Measurements from ENCODE around the gene CXCR6.

The CXCR6 gene

DNA sequence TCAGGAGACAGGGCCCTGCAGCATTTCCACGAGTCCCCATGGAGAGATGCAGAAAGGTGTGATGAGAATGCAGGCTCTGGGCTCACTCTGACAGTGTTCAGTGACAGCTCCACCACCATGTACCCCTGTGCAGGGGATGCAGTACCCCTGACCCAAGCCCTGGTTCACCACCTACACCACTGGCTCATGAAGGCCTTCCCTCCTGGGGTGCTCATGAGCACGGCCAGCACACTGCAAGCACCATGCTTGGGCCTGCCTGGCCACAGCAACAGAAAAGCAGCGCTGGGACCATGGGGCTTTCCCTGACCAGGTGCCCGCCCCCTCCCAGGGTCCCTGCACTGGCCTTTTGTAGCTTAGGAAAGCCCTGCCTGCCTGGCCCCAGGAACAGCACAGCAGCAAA, 6.2 kb downstream of the CXCR6 start:
- DNase-seq, result no peak

DNA sequence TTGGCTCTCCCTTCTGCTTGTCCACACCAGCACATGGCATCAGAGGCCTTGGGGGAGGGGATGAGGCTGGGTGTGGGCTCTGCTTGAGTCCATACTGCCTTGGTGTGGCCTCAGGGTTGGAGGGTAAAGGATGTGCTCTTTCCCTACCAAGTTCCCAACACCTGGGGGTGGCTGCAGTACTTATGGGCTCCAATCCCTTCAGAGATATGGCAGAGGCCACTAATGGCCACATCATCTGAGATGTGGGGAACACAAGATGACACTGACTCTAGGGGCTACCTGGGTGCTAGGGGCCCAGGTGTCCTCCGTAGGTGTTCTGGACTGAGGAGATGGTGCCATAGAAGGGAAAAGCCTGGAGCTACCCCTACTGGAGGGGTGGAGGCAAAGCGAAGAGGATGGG, 6.9 kb downstream of the CXCR6 start:
- DNase-seq, result no peak

DNA sequence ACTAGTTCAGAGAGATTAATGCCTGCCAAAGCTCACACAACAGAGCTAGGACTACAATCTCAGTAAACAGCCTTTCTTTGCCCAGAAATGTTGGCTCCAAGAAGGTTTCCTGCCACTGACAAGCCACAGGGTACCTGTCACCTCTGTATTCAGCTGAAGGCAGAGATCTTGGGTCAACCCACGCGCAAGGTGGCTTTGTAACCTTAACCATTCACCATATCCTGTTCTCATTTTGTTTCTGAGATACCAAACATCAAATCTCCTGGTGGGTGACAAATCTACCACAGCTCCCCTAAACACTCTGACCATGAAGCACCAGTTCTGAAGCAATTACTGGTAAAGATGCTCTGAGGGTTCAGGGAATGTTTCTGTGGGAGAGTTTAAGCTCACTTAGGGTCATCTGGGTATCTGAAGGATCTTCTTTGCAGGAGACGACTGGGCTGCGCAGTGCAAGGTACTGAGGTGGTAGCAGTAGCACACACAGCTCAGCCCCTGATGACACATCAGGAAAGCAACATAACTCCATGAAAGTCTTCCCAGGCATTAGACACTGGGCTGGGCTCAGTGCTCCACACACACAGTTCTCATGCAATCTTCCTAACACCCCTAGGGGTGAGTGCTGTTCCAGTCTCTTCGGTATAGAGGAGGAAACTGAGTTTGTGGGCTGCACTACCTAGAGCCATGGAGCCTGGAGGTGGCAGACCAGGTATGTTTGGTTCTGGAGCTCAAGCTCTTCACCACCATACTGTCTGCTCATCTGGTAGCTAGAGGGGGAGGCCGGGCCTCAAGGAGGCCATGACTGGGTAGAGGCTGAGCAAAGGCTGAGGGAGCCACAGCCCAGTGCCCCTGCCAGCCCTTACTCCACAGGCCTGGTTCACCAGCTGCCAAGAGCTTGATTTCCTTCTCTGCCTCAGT, 7.7 kb downstream of the CXCR6 start:
- DNase-seq, result peak in 3 of 5 experiments; percentile 20 to 86 (median 82)

DNA sequence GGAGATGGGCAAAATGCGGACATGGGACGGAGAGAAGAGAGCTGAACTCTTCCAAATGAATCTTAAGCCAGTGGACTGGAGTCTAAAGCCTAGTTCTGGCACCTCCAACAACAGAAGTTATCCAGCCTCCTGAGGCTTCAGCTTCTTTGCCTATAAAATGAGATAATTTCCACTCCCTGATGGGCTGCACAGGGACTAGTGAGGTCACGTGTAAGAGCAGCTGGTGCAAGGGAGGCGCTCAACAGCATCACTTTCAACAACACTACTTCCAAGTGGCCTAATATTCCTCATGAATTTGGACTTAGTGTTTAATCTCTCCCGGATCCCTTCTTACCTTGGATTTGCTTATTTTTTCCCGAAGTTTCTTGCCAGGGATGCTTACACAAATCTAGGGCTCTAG, 8.7 kb downstream of the CXCR6 start:
- DNase-seq, result no peak

DNA sequence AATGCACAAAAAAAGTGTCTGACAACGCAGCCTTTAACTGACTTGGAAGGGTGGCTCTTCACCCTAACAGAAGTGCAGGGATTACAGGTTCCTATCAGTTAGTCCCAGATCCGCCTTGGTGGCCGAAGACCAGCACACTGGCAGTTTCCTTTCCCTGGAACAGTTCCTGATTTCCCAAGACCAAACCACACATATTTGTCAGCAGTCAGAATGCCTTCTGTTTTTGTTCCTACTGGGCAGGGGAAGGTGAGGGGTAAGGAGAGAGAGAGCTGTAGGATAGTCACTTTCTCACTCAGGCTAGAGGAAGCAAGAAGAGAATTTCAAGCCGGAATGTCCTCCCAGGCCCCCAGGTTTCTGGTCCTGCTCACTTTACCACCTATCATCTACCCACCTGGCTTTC, 9.2 kb downstream of the CXCR6 start:
- no peak for DNase-seq

DNA sequence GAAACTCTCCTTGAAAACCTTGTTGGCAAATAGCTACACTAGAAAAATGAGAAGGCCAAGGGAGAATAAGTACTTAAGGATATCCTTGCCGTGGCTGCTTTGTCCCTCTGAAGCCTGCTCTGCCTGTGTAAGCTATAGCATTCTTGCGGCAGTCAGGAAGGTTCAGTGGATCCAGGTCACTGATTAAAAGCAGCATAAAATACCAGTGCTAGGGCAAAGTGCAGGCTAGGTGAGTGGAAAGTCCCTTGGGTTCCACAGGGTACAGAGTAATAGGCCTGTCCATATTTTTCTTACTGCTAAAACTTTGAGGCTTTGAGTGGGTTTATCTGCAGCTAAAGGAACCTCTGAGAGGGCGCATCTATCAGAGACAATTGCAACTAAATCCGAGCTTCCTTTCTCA, 10.3 kb downstream of the CXCR6 start:
- DNase-seq, result no peak

DNA sequence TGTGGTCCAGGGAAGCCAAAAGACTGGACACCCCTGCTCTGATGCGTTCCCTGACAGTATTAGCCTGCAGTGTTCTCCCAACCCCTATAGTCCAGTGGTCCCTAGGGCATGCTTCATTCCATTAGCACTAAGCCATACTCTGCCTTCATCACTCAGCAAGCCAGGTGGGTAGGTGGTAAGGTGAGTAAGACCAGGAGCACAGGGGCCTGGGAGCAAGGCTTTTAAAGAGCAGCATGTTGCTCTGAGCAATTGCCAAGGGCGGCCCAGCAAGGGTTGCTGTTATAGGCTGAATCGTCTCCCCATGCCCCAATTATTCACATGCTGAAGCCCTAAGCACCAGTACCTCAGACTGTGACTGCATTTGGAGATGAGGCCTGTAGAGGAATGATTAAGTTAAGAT, 11.0 kb downstream of the CXCR6 start:
- DNase-seq, result no peak

DNA sequence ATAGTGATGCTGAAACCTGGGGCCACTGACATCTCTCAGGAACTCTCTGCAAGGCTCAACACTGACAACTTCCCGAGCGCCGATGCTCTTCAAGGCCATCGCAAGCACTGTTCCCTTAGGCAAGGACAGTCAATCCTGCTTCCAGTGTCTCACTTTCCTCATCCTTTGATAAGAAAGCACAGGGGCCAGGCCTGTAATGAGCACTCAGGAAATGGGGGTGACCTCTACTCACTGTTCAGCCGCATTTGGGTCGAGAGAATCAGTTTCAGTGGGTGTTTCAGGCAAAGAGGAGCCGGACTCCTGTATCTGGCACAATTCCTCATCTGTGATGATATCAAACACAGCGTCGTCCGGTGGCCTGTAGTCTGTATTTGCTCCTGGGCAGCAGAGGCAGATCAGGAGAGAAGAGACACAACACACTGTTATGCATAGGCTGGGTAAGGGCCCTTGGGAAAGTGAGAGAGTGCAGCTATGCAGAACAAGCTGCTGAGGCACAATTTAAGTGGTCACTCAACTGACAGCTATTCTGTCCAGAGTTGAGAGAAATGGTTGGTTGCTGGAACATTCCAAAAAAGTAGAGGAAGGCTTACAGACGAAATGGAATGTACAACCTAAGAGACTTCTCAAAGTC, 11.9 kb downstream of the CXCR6 start:
- DNase-seq, result no peak

DNA sequence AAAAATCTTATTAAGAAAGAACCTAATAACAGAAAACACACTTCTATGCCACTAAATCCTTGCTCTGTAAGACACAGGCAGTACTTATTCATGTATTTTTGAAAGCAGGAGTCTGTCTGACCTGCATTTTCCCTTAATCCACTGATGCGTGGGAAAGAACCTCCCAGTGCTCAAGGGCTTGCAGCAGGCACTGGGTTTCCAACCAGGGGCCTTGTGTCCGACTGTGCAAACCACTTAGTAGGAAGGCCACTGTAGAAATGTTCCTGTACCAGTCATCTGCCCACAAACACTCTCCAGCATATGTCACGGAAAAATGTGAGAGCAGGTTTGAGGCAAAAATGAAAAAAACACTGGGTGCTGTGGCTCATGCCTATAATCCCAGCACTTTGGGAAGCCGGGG, 12.4 kb downstream of the CXCR6 start:
- no peak for DNase-seq

DNA sequence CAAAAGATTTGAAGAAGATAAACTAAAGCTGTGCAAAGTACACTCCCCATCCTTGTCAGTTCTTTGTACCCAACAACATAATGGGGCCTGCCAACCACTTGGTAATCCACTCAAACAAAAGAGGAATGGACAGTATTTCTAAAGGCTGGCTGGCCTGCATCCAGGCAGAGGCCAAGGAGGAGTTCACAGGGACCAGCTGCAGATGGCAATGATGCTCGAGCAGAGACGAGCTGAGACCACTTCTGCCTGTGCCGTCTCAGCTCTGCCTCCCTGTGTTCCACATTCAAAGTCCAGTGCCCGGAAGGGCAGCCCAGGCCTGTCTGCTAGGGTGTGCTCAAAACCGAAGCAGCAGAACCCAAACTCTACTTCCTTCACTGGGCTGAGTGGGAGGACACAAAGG, 14.3 kb downstream of the CXCR6 start:
- no peak for DNase-seq

DNA sequence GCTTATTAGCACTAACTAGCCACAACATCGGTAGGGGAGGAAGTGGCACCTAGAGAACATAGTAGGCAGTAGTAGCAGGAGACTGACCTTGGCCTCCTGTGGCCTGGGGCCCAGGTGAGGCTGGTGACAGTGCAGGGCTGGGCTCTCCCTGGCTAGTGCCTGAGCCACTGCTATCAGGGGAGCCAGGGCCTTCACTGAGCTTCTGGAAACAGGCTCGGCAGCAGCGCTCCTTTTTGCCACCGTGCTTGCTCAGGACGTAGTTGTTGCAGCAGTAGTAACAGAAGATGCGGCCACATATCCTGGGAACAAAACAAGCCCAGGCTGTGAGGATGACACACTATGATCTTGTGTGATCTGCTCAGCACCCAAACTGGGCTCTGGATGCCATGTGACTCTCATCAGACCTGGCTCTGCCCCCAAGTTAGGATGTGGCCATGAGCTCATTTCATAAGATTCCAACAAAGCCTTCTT, 15.1 kb downstream of the CXCR6 start:
- peak in 1 of 5 experiments; percentile 35 for DNase-seq

DNA sequence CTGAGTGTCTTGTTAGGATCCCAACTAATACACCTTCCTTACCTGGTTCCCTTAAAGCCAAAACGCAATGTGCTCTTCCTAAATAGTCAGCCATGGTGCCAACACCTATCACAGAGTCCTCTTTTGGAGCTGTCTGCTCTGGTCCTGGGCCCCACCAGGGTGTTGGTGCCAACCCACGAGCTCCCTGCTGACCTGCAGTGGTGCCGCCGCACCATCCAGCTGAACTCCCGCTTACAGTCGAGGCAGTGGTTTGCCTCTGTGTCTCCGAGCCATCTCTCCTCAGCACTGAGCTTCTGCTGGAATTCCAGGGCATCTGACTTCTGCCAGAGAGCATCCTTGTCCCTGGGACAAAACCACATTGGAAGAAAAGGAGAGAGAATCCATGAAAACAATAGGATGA, 15.9 kb downstream of the CXCR6 start:
- DNase-seq, result no peak

DNA sequence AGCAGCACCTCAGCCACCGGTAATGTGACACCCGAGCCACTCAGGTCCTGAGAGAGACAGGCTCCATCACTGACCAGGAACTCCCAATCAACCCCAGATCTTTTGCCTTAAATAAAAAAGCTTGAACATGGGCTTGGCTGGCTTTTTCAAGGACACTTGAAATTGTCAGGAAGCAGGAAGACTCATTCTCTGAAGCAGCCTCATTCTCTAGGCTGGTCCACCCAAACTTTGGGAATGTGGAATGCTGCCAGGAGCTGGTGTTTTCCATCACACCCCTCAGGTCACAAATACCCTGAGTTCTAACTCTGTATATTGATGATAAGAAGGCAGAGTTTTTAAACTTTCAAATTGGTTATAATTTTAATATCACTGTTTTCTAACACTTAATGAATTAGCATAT, 17.0 kb downstream of the CXCR6 start:
- DNase-seq, result no peak

DNA sequence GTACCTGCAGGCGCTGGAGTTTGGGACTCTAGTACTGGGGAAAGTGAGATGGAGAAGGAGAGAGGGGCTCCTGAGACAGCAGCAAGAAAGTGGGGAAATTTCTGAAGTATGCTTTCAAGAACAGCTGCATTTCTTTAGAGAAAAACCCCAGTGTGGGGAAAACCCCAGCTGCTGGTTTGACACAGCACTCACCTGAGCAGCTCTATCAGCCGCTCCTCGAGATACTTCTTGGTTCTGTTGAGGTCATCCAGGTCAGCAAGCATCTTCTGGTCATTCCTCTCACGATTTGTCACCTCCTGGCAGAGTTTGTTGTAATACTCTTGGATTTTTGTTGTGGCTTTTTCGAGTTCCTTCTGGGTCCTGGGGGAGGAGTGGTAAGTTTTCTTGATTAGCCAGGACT, 18.8 kb downstream of the CXCR6 start:
- peak in 2 of 5 experiments; percentile 24 to 48 for DNase-seq

DNA sequence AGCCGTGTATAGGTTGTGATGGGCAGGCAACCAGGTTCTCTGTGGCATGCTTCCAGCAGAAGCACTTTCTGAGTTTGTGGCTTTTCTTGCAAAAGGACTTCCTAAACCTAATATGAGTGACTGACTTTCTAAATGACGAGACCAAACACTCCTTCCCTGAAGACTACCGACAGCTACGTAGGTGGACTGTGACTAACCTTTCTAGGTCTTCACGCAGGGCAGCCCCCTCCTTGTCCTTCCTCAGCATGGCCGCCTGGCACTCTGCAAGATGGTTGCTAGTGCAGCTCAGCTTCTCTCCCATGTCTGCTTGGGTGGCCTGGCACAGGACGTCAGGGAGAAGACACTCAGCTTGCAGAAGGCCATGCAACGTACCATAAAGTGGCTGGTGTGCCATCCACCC, 20.9 kb downstream of the CXCR6 start:
- peak in 3 of 5 experiments; percentile 19 to 86 (median 41) for DNase-seq

DNA sequence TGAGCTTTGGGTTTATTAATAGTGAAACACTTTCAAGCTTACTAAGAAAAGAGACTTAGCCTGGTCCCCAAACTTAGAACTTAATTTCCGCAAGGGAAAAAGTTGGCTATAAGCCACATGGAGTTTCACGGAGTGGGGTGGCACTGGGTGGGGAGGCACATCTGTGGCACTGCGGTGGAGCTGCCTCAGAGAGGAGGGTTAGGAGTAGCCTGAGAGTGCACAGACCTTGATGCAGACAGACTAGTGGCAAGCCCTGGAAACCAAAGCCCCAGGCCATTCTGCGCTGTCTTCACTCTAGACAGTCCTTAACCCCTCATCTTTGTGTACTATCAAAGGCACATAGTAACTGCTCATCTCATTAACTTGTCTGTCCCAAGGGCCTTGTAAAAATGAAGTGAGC, 22.0 kb downstream of the CXCR6 start:
- DNase-seq, result peak in 2 of 5 experiments; percentile 34 to 51

DNA sequence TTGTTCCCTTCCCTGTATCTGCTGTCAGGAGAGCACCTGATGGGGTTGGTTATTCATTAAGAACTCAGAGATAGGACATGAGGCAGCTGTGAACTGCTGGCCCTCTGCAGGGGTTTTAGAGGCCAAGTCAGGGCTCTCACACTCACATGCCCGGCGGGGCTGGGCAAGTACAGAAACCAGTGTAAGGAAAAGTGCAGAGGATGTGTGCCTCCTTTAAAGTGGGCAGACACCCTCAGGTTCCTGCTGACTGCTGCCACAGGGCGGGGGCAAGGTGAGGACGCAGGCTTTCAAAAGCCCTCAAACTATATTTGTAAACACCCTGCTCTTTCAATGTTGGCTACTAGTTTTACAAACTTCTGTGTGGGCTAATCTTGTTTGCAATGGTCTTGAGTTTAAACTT, 22.4 kb downstream of the CXCR6 start:
- peak in 2 of 5 experiments; percentile 45 to 54 for DNase-seq

DNA sequence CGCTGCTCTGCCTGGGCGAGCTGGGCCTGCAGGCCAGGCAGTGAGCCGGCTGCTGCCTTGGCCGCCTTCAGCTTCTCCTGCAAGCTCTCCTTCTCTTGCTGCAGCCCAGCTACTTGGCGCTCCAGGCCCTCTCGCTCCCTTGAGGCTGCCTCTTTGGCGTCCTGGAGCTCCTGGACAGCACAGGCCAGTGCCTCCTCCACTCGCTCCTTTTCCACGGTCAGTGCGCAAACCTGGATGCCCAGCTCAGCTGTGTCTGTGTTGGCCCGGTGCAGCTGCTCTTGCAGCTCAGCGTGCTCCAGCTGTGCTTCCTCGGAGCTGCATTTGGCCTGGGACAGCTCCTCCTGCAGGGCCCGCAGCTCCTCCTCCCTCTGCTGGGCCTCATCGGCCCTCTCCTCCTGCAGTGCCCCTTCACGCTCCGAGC, 23.1 kb downstream of the CXCR6 start:
- no peak for DNase-seq

DNA sequence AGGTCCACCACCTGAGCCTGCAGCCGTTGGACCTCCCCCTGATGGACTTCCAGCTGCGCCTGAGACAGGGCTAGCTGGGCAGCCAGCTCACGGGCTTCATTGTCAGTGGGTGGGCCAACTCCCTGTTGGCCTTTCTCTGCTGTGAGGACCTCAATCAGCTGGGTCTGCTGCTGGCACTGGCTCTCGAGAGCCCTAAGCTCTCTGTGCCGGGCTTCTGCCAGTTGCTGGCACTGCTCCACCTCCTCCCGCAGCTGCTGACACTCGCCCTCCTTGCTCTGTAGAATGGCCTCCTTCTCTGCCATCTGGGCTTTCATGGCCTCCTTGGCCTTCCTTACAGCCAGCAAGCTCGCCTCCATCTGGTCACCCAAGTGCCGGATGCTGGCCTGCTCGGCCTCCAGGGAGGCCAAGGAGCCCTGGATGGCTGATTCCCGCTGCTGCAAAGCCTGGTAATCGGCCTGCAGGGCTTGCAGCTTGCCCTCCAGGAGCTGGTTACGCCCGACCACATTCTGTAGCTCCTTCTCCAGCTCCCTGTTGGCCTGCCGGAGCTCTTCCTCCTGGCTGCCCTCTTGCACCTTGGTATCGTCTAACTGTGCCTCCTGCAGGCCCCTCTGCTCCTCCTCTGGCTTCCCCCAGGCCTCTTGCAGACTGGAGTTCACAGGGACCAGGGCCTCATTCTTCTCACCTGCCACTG, 23.8 kb downstream of the CXCR6 start:
- DNase-seq, result no peak

DNA sequence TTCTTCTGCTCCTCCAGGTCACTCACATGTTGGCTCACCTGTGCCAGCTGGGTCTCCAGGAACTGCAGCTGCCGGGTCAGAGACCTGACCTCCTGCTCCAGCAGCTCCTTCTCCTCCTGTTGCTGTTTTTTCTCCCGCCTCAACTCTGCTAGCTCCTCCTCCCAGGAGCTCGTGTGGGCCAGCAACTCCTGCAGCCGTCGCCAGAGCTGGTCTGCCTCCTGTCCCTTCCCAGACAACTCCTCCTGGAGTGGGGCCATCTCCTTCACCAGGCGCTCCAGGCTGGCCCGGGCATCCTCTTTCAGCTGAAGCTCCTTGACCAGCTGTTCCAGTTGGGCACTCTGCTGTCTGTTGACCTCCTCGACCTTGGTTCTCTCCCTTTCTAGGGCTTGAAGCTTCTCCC, 24.5 kb downstream of the CXCR6 start:
- DNase-seq, result no peak

DNA sequence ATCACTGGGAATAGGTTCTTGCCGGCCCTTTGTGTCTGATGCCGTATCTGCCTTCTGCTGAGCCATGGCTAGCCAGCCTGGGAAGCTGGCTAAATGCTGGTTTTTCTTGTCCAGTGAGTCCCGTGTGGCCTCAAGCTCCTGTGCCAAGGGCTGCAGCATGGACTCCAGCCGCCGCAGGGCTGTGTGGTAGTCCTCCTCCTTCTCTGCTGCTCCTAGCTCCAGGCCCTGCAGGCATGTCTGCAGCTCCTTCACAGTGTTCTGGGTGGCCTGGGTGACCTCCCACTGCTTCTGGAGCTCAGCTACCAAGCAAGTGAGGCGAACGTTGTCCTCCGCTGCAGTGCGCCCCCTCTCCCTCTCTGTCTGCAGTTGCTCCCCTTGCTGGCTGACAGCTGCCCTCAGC, 24.9 kb downstream of the CXCR6 start:
- no peak for DNase-seq

DNA sequence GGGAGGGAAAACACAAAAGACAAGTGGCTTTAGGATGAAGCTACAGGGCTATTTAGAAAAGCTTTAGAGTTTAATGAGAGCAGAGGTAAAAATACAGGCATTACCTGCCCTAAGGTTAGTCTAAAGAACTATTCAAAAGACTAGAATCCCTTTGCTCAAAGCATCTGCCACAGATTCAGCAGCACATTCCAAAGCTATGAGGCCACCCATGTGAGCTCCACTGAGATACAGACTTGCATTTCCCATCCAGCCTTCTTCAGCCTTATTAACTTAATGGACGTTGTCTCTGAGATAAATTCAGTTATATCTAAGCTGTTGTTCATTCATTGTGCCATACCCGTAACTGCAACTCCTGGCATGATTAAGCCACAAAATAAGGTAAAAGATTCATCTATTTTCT, 25.4 kb downstream of the CXCR6 start:
- DNase-seq, result no peak

DNA sequence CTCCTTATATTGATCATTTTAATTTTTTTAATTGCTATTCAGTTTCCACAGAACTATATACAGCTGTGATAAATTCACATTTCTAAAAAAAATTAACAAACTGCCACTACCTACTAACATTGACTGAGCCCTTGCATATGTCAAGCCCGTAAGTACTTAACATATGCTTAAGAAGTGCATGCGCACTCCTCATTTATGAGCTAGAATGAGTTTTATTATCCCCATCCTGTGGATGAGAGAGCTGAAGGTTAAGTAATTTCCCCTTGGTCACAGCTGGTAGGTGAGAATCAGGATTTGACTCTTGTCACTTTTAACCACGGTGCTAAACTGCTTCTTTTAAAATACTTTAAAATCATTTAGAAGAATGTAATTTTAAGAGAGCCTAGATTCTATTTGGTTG, 25.9 kb downstream of the CXCR6 start:
- DNase-seq, result no peak

DNA sequence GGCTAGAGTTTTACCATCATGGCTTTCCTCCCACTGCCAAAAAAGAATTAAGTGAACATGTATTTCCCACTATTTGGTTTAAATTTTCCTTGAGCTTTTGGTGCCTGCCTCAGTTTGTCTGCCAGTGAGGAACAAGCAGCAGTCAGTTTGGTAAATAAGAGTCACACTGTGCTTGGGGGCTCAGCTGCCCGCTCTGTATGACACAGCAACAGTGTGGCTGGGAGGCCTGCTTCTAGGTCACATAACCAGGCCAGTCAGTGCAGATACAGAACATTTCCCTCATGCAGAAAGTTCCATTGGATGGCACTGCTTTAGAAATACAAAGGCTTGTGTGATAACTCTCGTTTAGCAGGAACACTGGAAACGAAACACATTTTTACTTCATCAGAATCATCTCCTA, 26.7 kb downstream of the CXCR6 start:
- no peak for DNase-seq

Measured in T-helper 2 cell (primary cell).